Measurements from ENCODE around the gene CD93. TPM values are rescaled to one million over a fixed set of nuclear protein-coding genes. Genes with fewer than 3 reads are reported as not detected.

CD93 gene
- total and polyA plus RNA-seq, 7 donors = 7.7 to 35.7 (median 17.6) TPM

DNA sequence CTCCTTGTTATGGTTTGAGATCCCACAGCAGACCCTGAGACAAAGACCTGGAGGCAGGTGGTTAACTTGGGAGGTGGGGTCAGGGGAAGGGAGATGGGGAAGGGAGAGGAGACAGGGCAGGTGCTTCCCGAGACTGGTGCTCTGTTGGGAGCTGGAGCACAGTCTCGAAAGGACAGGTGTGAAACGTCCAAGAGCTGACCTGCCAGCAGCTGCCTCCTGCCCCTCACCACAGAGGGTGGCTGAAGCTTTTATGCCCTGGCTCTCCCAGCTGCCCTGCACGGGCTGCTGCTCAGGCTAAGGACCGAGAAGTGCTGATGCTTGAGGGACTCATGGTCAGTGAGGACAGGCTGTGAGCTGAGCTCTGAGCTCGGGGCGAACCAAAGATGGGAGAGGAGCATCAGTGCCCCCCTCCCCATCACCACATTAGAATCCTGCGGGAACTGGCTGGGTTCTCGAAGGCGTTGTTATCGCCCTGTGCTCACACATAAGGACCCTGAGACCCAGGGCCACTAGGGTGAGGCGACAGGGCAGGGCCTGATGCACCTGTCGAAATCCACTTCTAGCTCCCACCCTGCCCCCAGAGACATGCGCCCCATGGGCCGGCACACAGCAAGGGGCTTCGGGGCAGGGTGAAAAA is 25.3 kb upstream of the CD93 start:
- Histone ChIP-seq H3K27me3 (ENCODE audit: insufficient read depth in 3 of 3, low read length in 2 of 3) (no peaks in the 10 kb centered on the region), H3K4me1 (peaks cover 22% of the 10 kb centered on the region), H3K4me3 (no peak overlapping the region), H3K27ac (no peak overlapping the region), H3K36me3 (ENCODE audit: insufficient read depth in 1 of 2, low read depth in 1 of 2) (no peaks in the 10 kb centered on the region), H3K9me3 (no peaks in the 10 kb centered on the region)
- WGBS, 3 donors = 85 to 90% (median 87%) methylated on average over 16 of the region's 16 CpGs
- ATAC-seq = no peak
- DNase-seq = no peak
- intact Hi-C loops (cut with DNase I) = no loop called here
- no peak for TF ChIP-seq CTCF (IDR thresholded peaks at IDR 0.05)

DNA sequence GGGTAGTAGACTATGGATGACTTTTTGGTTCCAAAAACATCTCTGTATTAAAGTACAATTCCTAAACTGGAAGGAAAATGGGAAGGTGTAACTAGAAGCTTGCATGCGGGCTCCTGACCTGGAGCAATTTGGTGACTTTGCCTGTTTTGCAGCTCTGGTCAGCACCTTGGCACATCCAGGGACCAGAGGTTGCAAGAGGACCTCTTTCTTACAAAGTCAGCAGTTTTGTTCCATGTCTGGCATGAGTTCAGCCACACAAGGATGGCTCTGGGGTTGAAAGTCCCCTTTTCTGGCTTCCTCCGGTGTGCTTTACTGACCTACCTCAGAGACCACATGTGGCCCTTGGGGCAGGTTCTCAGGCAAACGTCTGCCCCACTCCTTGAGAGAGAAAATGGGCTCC is 22.7 kb upstream of the CD93 start:
- H3K4me3 ChIP-seq = no peak overlapping the region
- no peak for DNase-seq
- no peaks in the 10 kb centered on the region for H3K36me3 ChIP-seq (ENCODE audit: insufficient read depth in 1 of 2, low read depth in 1 of 2)
- intact Hi-C loops (cut with DNase I) = no loop called here
- no peak for ATAC-seq
- no peaks in the 10 kb centered on the region for H3K9me3 ChIP-seq
- peaks cover 16% of the 10 kb centered on the region for H3K4me1 ChIP-seq
- no peak overlapping the region for H3K27ac ChIP-seq
- H3K27me3 ChIP-seq (ENCODE audit: insufficient read depth in 3 of 3, low read length in 2 of 3) = no peaks in the 10 kb centered on the region
- no peak for TF ChIP-seq CTCF (IDR thresholded peaks at IDR 0.05)
- 81 to 86% (median 84%) methylated on average over 3 of the region's 3 CpGs for WGBS, 3 donors

- no peaks in the 10 kb centered on the region for H3K9me3 ChIP-seq
- H3K27ac ChIP-seq = peak overlapping the region; percentile 66
- DNase-seq = no peak
- peaks cover 16% of the 10 kb centered on the region for H3K4me1 ChIP-seq
- WGBS, 3 donors = 53 to 66% (median 56%) methylated on average over 3 of the region's 3 CpGs
- TF ChIP-seq CTCF (IDR thresholded peaks at IDR 0.05) = no peak
- no peaks in the 10 kb centered on the region for H3K27me3 ChIP-seq (ENCODE audit: insufficient read depth in 3 of 3, low read length in 2 of 3)
- ATAC-seq = no peak
- H3K4me3 ChIP-seq = no peak overlapping the region
- H3K36me3 ChIP-seq (ENCODE audit: insufficient read depth in 1 of 2, low read depth in 1 of 2) = no peaks in the 10 kb centered on the region
- intact Hi-C loops (cut with DNase I) = no loop called here
Observed at GRCh38 chr20:23107466-23107865, 21.3 kb upstream of the CD93 start.

GRCh38 chr20:23106271-23106851 is 20.2 kb upstream of the CD93 start:
- peak overlapping the region; percentile 66 for H3K27ac ChIP-seq
- DNase-seq (peak in 1 of 2 donors; percentile 49), ATAC-seq (peak; percentile 32 to 66 (median 47))
- H3K36me3 ChIP-seq (ENCODE audit: insufficient read depth in 1 of 2, low read depth in 1 of 2) = no peaks in the 10 kb centered on the region
- H3K27me3 ChIP-seq (ENCODE audit: insufficient read depth in 3 of 3, low read length in 2 of 3) = no peaks in the 10 kb centered on the region
- H3K4me3 ChIP-seq = no peak overlapping the region
- H3K9me3 ChIP-seq = no peaks in the 10 kb centered on the region
- 52 to 60% (median 56%) methylated on average over 9 of the region's 9 CpGs for WGBS, 3 donors
- TF ChIP-seq CTCF (IDR thresholded peaks at IDR 0.05) = no peak
- intact Hi-C loops (cut with DNase I) = no loop called here
- H3K4me1 ChIP-seq = peaks cover 16% of the 10 kb centered on the region

Data from psoas muscle (tissue), 8 donors.